Neuronal stem cell (in vitro differentiated cells): Measurements from ENCODE around the gene CTSH.

Experiments
- DNase-seq: peaks from one replicate; pipeline ENCODE4 v3.0.0-alpha.2; 2013; ENCODE audit warnings: low spot score
- H2AFZ ChIP-seq: one replicate; pipeline ENCODE4 v1.6.1; 2013; ENCODE audit warnings: mild to moderate bottlenecking, low read length, inconsistent platforms
- H2AK5ac ChIP-seq: 2 replicates; pipeline ENCODE4 v1.6.1; 2013; ENCODE audit warnings: low read depth, mild to moderate bottlenecking, inconsistent platforms, low read length, moderate library complexity, mixed read lengths
- H2BK120ac ChIP-seq: 2 replicates; pipeline ENCODE4 v1.6.1; 2013; ENCODE audit warnings: low read depth, mild to moderate bottlenecking, inconsistent platforms, low read length, moderate library complexity, mixed read lengths
- H2BK12ac ChIP-seq: one replicate; pipeline ENCODE4 v1.6.1; 2013; ENCODE audit warnings: low read length, inconsistent platforms
- H2BK15ac ChIP-seq: 2 replicates; pipeline ENCODE4 v1.6.1; 2013; ENCODE audit warnings: mild to moderate bottlenecking, low read length, inconsistent platforms, mixed read lengths
- H2BK5ac ChIP-seq: one replicate; pipeline ENCODE4 v1.6.1; 2013; ENCODE audit warnings: inconsistent platforms, mild to moderate bottlenecking, low read length, moderate library complexity
- H3K14ac ChIP-seq: one replicate; pipeline ENCODE4 v1.6.1; 2013; ENCODE audit warnings: low read length, inconsistent platforms
- H3K18ac ChIP-seq: 2 replicates; pipeline ENCODE4 v1.6.1; 2013; ENCODE audit warnings: low read length, inconsistent platforms
- H3K23ac ChIP-seq: 2 replicates; pipeline ENCODE4 v1.6.1; 2013; ENCODE audit warnings: low read depth, mild to moderate bottlenecking, mixed read lengths, low read length, inconsistent platforms; ENCODE audit not compliant: poor library complexity
- H3K27ac ChIP-seq: replicated peaks from 3 replicates; pipeline ENCODE4 v1.5.1; 2013; ENCODE audit warnings: low read length, inconsistent platforms
- H3K27me3 ChIP-seq, 3 experiments: 2 replicates each; pipeline ENCODE4 v1.6.1; 2013; ENCODE audit warnings: low read length in 3 of 3, mild to moderate bottlenecking in 2 of 3, inconsistent platforms in 1 of 3, low read depth in 1 of 3, mixed read lengths in 1 of 3, moderate library complexity in 1 of 3; ENCODE audit not compliant: control insufficient read depth in 3 of 3, insufficient read depth in 3 of 3
- H3K36me3 ChIP-seq, 2 donors: replicated peaks in 1 of 2; 2 replicates each; pipeline ENCODE4 v1.6.1; 2013; ENCODE audit warnings: low read length in 2 of 2; ENCODE audit not compliant: control insufficient read depth in 2 of 2, insufficient read depth in 2 of 2
- H3K4ac ChIP-seq: 2 replicates; pipeline ENCODE4 v1.6.1; 2013; ENCODE audit warnings: inconsistent platforms, mild to moderate bottlenecking, low read length, moderate library complexity
- H3K4me1 ChIP-seq, 2 donors: 1 replicate in 1 of 2; 2 replicates in 1 of 2; pipeline ENCODE4 v1.6.1; 2013; ENCODE audit warnings: low read length in 2 of 2, low read depth in 1 of 2; ENCODE audit not compliant: control insufficient read depth in 2 of 2, insufficient read depth in 1 of 2
- H3K4me2 ChIP-seq: one replicate; pipeline ENCODE4 v1.6.1; 2013; ENCODE audit warnings: mild to moderate bottlenecking, low read length, inconsistent platforms; ENCODE audit not compliant: insufficient read depth, poor library complexity, severe bottlenecking
- H3K4me3 ChIP-seq, 2 donors: 2 replicates each; pipeline ENCODE4 v1.5.1; 2013; ENCODE audit warnings: low read length in 2 of 2, mild to moderate bottlenecking in 2 of 2, inconsistent platforms in 1 of 2, moderate library complexity in 1 of 2
- H3K79me1 ChIP-seq: one replicate; pipeline ENCODE4 v1.6.1; 2013; ENCODE audit warnings: low read depth, mild to moderate bottlenecking, inconsistent platforms, low read length, moderate library complexity
- H3K9ac ChIP-seq: one replicate; pipeline ENCODE4 v1.6.1; 2013; ENCODE audit warnings: mild to moderate bottlenecking, low read depth, low read length, inconsistent platforms; ENCODE audit not compliant: poor library complexity
- H3K9me3 ChIP-seq, 2 donors: replicated peaks in 1 of 2; 2 replicates each; pipeline versions ENCODE3 to v1.6.1; 2013; ENCODE audit warnings: low read length in 2 of 2, mild to moderate bottlenecking in 2 of 2, inconsistent platforms in 1 of 2, low read depth in 1 of 2, mixed read lengths in 1 of 2, moderate library complexity in 1 of 2; ENCODE audit not compliant: control insufficient read depth in 2 of 2, insufficient read depth in 1 of 2
- H4K8ac ChIP-seq: one replicate; pipeline ENCODE4 v1.6.1; 2013; ENCODE audit warnings: low read depth, mild to moderate bottlenecking, inconsistent platforms, low read length, moderate library complexity
- H4K91ac ChIP-seq: one replicate; pipeline ENCODE4 v1.6.1; 2013; ENCODE audit warnings: low read length, low read depth, mild to moderate bottlenecking, inconsistent platforms; ENCODE audit not compliant: poor library complexity
- WGBS, 2 donors: extraction: QIAGEN DNeasy Blood & Tissue Kit; methylation state at CpG; one replicate each; pipeline ENCODE4 v1.1.7; 2013; ENCODE audit warnings: missing lambda C conversion rate in 2 of 2, mixed read lengths in 1 of 2; ENCODE audit not compliant: insufficient read length in 2 of 2, insufficient replicate concordance in 1 of 2; ENCODE audit errors: extremely low coverage in 2 of 2; 5-methylcytosine and 5-hydroxymethylcytosine counted together

Gene CTSH

GRCh38 chr15:78984041-78984440 is 39.2 kb upstream of the CTSH start:
- Histone ChIP-seq H3K4me3 (no peak overlapping the region), H2BK5ac (no peak overlapping the region), H4K91ac (no peak overlapping the region), H3K18ac (no peak overlapping the region), H3K9me3 (no peaks in the 10 kb centered on the region), H3K23ac (no peak overlapping the region), H3K27ac (no peak overlapping the region), H3K4ac (no peak overlapping the region), H2AK5ac (no peak overlapping the region), H3K36me3 (no peaks in the 10 kb centered on the region), H3K4me2 (no peak overlapping the region), H3K4me1 (peaks cover 0 to 1% of the 10 kb centered on the region in 2 donors), H2BK15ac (no peak overlapping the region), H2AFZ (no peak overlapping the region), H2BK12ac (no peak overlapping the region), H3K79me1 (no peaks in the 10 kb centered on the region), H3K9ac (no peak overlapping the region), H4K8ac (no peak overlapping the region), H3K27me3 (peaks cover 0 to 5% (median 0%) of the 10 kb centered on the region in 3 experiments), H3K14ac (no peak overlapping the region), H2BK120ac (no peak overlapping the region)
- no CpG with 5 or more reads among the region's 1 CpG for WGBS, 2 donors
- DNase-seq, result no peak

GRCh38 chr15:78983146-78983918 is 38.5 kb upstream of the CTSH start:
- no CpG with 5 or more reads among the region's 5 CpGs for WGBS, 2 donors
- H3K4ac ChIP-seq, result no peak overlapping the region
- H3K9ac ChIP-seq, result no peak overlapping the region

GRCh38 chr15:78982736-78983135 is 37.9 kb upstream of the CTSH start:
- no peak overlapping the region for H3K4me3 ChIP-seq
- H3K27ac ChIP-seq, result no peak overlapping the region
- no peak overlapping the region for H3K18ac ChIP-seq
- peaks cover 0 to 3% of the 10 kb centered on the region in 2 donors for H3K4me1 ChIP-seq
- WGBS, 2 donors, result no CpG with 5 or more reads among the region's 10 CpGs
- H4K91ac ChIP-seq, result no peak overlapping the region
- no peak overlapping the region for H2BK120ac ChIP-seq
- no peak overlapping the region for H3K23ac ChIP-seq
- no peaks in the 10 kb centered on the region for H3K27me3 ChIP-seq
- no peak overlapping the region for H3K4ac ChIP-seq
- H3K14ac ChIP-seq, result no peak overlapping the region
- H4K8ac ChIP-seq, result no peak overlapping the region
- H3K79me1 ChIP-seq, result no peaks in the 10 kb centered on the region
- no peaks in the 10 kb centered on the region for H3K9me3 ChIP-seq
- H2AK5ac ChIP-seq, result no peak overlapping the region
- DNase-seq, result no peak
- H3K36me3 ChIP-seq, result no peaks in the 10 kb centered on the region
- no peak overlapping the region for H2BK12ac ChIP-seq
- H3K4me2 ChIP-seq, result no peak overlapping the region
- H2AFZ ChIP-seq, result no peak overlapping the region
- H3K9ac ChIP-seq, result no peak overlapping the region
- no peak overlapping the region for H2BK15ac ChIP-seq
- H2BK5ac ChIP-seq, result no peak overlapping the region

More at GRCh38 chr15:78983146-78983918, 38.5 kb upstream of the CTSH start:
- Histone ChIP-seq H2AK5ac (no peak overlapping the region), H2BK12ac (no peak overlapping the region), H3K23ac (no peak overlapping the region), H3K79me1 (no peaks in the 10 kb centered on the region), H3K27me3 (no peaks in the 10 kb centered on the region), H3K9me3 (no peaks in the 10 kb centered on the region), H2BK120ac (no peak overlapping the region), H3K14ac (no peak overlapping the region), H2BK15ac (no peak overlapping the region), H3K4me3 (no peak overlapping the region), H3K4me2 (no peak overlapping the region), H3K4me1 (peaks cover 0 to 1% of the 10 kb centered on the region in 2 donors), H2AFZ (no peak overlapping the region), H3K18ac (no peak overlapping the region), H3K27ac (no peak overlapping the region), H2BK5ac (no peak overlapping the region), H3K36me3 (no peaks in the 10 kb centered on the region), H4K8ac (no peak overlapping the region), H4K91ac (no peak overlapping the region)
- DNase-seq, result no peak

GRCh38 chr15:78981532-78982313 is 36.9 kb upstream of the CTSH start:
- Histone ChIP-seq H2BK5ac (no peak overlapping the region), H3K4me3 (no peak overlapping the region), H3K9ac (no peak overlapping the region), H3K27ac (no peak overlapping the region), H3K79me1 (no peaks in the 10 kb centered on the region), H2AK5ac (no peak overlapping the region), H4K91ac (no peak overlapping the region), H3K18ac (no peak overlapping the region), H3K4me1 (peaks cover 0 to 4% of the 10 kb centered on the region in 2 donors), H3K14ac (no peak overlapping the region), H3K27me3 (no peaks in the 10 kb centered on the region), H3K9me3 (no peaks in the 10 kb centered on the region), H3K36me3 (no peaks in the 10 kb centered on the region), H2BK120ac (no peak overlapping the region), H2AFZ (no peak overlapping the region), H3K4ac (no peak overlapping the region), H4K8ac (no peak overlapping the region), H2BK12ac (no peak overlapping the region), H2BK15ac (no peak overlapping the region), H3K4me2 (no peak overlapping the region), H3K23ac (no peak overlapping the region)
- DNase-seq, result no peak
- no CpG with 5 or more reads among the region's 11 CpGs for WGBS, 2 donors
